H54 (cell line): ENCODE measurements around the gene DYNC1LI2.

ENCODE experiments used
- DNase-seq: peaks from one replicate; pipeline ENCODE4 v3.0.0; 2011; ENCODE audit warnings: low spot score, mixed read lengths; ENCODE audit not compliant: insufficient read length
- FAIRE-seq: peaks from 3 replicates; lab custom pipeline; 2011; peaks lifted over from hg19 to GRCh38; lab: Jason Lieb, UNC
- POLR2A ChIP-seq: IDR thresholded peaks from 2 replicates; pipeline ENCODE4 v1.6.1; 2011; ENCODE audit warnings: low read depth, mild to moderate bottlenecking, low read length

The DYNC1LI2 gene

GRCh38 chr16:66719246-66719645, 32.2 kb downstream of the DYNC1LI2 start:
- FAIRE-seq = no peak

DNA sequence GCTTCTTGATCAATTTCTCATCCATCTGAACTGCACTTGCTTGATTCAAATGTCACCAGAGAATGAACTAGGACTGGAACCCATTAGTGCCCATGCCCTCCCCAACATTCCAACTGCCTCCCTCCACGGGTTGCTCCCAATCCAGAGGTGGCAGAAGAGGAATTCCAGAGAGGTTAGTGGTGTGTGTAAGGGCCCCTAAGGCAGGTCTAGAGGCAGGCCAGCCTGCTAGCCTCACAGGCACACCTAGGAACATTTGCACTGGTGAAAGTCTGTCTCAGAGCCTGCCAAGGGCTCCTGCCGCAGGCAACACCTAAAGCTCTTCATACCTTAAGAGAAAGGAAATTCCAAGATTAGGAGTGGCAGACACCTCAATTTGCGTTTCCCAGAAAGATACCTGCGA, 33.6 kb downstream of the DYNC1LI2 start:
- TF ChIP-seq POLR2A = no peak
- DNase-seq = no peak
- FAIRE-seq = no peak

More at GRCh38 chr16:66719246-66719645, 32.2 kb downstream of the DYNC1LI2 start:
- no peak for TF ChIP-seq POLR2A
- no peak for DNase-seq

DNA sequence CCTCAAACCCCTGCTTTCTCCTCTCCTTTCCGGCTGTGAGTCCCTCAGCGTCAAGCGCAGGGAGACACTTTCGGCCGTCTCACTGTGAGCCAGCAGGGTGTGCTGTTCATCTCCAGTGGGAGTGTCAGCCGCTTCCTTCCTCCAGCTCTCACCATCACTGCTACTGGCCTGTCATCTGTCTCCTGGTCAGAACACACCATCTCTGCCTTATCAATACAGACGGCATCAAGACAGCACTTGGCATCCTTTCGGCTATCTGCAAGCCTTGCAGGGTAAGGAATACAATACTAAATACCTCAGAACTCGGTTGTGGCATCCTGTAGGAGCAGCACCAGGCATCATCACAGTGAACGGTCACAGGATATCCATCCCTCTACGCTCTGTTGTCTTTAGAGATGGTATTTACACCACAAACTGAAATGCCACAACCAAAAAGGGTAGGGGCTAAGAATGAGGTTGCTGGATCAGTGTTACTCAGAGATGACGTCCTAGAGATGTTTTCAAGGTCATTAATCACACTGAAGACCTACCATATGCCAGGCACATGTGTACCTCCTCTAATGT, 34.2 kb downstream of the DYNC1LI2 start:
- no peak for FAIRE-seq
- TF ChIP-seq POLR2A = no peak
- no peak for DNase-seq

DNA sequence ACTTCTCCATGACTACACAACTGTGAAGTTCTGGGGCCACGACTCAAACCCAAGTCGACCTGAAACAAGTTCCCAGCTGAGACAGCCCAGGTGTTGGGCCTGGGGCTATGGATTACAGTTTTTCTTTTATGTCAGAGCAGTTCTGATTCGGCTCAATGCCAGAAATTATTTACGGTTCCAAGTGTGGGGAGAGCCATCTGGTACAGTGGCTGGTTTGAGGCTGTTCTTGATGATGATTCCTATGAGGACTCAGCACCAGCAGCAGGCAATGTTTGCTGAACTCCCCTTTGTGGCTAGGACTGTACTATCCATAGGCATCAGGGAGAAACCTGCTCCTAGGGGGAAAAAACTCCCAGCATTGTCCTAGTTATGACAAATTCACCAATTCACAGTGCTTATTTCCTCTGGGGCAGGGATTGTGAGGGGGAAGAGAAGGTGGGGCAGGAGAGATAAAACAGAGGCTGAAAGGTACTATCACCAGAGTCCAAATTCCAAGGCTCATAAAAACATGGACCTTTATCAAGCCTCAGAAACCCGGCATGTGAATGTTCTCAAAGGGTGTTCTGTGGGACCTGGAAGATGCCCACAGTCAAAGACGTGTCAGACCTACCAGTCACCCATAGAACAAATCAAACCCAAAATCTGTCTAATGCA, 36.6 kb downstream of the DYNC1LI2 start:
- DNase-seq (no peak), FAIRE-seq (no peak)
- TF ChIP-seq POLR2A = no peak

- FAIRE-seq (no peak), DNase-seq (no peak)
- no peak for TF ChIP-seq POLR2A
Observed at GRCh38 chr16:66714062-66714461, 37.3 kb downstream of the DYNC1LI2 start.

DNA sequence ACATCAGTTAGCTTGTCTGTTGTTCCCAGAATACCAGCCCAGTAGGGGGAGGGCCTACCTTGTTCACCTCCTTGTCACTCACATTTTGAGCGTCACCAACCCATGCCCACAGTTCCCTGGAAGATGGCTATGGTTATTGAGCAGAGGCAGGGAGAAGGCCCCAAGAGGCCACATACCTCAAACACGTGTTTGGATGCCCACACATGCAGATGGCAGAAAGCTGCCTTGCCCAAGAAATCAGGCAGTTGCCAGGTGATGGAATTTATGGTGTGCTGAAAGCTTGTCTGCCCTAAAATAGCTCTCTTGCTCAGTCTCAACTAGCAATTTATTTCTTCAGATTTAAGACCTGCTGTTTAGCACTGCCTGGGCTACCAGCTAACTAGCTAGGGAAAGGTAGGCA, 38.3 kb downstream of the DYNC1LI2 start:
- FAIRE-seq (no peak), DNase-seq (no peak)
- no peak for TF ChIP-seq POLR2A

DNA sequence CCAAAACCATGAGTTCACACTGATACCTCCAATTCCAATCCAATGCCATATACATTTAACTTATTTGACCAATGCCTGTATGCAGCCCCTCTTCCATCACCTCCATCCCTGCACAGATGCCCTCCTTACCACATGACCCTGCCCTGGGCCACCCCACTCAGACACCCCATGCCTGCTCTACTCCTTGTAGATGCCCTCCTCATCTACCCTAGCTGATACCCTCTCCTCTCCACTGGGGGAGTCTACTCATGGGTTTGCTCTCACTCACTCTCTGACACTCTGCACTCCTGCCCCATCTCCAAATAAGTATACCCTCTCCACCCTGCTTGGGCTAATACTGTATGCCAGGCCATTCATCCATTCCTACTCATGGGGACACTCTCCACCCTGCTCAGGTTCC, 38.9 kb downstream of the DYNC1LI2 start:
- no peak for TF ChIP-seq POLR2A
- DNase-seq (no peak), FAIRE-seq (no peak)

DNA sequence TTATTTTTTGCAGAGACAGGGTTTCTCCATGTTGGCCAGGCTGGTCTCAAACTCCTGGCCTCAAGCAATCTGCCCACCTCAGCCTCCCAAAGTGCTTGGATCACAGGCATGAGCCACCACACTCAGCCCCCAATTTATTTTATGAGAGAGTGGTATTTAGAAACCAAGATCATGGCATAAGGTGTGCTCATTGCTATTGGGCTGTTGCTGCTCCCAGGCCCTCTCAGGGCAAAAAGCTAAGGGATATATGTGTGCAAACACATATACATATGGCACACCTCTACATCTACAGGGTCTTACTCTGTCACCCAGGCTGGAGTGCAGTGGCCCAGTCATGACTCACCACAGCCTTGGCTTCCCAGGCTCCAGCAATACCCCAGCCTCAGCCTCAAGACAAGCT, 39.8 kb downstream of the DYNC1LI2 start:
- no peak for TF ChIP-seq POLR2A
- FAIRE-seq (no peak), DNase-seq (no peak)

GRCh38 chr16:66706506-66706880, 44.9 kb downstream of the DYNC1LI2 start:
- DNase-seq (no peak), FAIRE-seq (no peak)
- no peak for TF ChIP-seq POLR2A

DNA sequence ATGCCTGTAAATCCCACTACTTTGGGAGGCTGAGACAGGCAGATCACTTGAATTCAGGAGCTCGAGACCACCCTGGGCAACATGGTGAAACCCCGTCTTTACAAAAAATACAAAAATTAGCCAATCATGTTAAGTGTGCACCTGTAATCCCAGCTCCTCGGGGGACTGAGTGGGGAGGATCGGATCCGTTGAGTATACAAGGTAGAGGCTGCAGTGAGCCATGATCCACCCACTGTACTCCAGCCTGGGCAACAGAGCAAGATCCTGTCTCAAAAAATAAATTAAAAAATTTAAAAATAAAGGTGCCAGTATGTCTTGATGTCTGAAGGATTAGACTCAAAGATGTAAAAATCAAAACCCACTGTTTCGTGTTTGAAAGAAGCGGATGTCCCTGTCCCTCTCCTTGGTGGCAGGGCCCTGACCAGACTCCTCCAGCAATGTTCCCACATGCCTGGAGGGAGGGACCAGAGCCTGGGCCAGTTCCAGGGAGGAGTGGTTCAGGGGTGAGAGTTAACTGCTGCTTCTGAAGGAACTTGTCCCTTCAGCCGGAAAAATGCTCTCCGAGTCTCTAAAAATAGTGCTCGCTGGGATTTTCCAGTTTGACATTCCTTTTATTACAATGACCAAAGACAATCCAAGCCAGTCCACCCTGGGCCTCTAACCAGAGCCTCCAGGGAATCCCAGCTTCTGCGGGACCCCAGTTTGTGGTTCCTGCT, 45.5 kb downstream of the DYNC1LI2 start:
- no peak for DNase-seq
- no peak for FAIRE-seq
- no peak for TF ChIP-seq POLR2A

DNA sequence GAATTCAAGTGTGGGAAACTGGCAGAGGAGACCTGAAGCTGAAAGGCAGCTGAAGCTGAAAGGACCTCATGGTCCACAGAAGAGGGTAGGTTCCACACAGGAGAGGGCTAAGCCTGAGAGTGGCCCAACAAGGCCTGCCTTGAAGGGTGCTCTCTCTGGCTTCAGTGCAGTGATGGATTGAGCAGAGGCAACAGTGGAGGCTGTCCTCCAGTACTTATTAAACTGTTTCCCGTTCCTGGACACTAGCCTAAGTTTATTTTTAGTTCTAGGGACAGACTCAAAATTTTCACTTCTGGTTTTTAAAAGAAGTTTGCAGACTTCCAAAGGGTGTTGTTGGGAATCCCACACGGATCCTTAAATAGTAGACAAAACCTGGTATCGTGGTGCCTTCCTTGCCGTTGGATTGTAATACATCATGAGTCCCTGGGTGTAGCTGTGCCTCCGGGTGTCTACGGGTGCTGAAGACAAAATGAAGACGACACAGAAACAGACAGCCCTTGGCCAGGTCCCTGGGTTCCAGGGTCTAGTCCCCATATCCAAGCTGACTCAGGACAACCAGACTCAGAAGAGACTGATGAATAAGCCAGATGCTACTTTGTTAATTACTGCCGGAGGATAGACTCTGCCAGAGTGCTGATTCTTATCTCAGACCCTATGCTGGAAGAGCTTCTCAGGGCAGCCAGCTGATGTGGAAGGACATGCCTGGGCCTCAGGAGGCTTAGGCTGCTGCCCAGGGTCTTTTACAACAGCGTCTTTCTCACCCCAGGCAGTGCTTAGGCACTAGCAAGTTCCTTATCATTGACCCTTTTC, 47.8 kb downstream of the DYNC1LI2 start:
- DNase-seq = no peak
- FAIRE-seq = no peak
- no peak for TF ChIP-seq POLR2A

- TF ChIP-seq POLR2A = no peak
- no peak for FAIRE-seq
Observed at GRCh38 chr16:66701516-66701915, 49.9 kb downstream of the DYNC1LI2 start.

DNA sequence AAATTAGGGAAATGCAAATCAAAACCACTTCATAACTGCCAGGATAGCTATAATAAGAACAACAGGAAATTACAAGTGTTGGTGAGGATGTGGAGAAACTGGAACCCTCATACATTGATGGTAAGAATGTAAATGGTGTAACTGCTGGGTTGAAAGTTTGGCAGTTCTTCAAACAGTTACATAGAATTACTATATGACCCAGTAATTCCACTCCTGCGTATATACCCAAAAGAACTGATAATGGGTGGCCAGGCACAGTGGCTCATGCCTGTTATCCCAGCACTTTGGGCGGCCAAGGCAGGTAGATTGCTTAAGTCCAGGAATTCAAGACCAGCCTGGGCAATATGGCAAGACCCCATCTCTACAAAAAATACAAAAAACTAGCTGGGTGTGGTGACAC, 50.4 kb downstream of the DYNC1LI2 start:
- FAIRE-seq (no peak), DNase-seq (no peak)
- TF ChIP-seq POLR2A = no peak

More at GRCh38 chr16:66701516-66701915, 49.9 kb downstream of the DYNC1LI2 start:
- DNase-seq = no peak

DNA sequence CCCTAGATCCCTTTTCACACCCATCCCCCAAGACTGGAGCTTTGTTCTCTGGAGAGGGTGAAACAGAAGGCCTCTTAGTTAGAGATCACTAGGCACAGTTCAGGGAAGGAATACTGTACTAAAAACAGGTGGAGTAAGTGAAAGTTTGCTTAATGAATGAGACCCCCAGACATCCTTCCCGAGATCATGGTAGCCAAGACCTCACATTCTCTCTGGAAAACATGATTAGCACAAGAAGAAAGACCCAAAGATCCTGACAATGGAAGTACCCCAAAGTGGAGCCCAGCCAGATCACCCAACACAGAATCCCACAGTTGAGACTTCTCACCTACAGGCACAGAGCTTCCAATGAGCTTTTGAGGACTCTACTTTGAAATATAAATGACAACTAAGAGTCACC, 51.5 kb downstream of the DYNC1LI2 start:
- DNase-seq = no peak
- FAIRE-seq = no peak
- TF ChIP-seq POLR2A = no peak
